Adipose tissue (tissue), 3 donors: ENCODE data around the gene CRTC3. TPM values are rescaled to one million over a fixed set of nuclear protein-coding genes. Genes with fewer than 3 reads are reported as not detected.

Source experiments
- H3K27ac ChIP-seq: one replicate; pipeline ENCODE4 v1.5.1; 2013; ENCODE audit warnings: low read depth, low read length
- WGBS, 3 donors: extraction: QIAGEN DNeasy Blood & Tissue Kit; methylation state at CpG; one replicate each; pipeline ENCODE4 v1.1.7; 2013; 5-methylcytosine and 5-hydroxymethylcytosine counted together
- polyA plus RNA-seq, 3 donors: library from polyadenylated mRNA; stranded (reverse); fragments of 200-250 nt; gene quantifications; one replicate each; pipeline ENCODE4 v1.2.3, GENCODE V29; 2013
- donor health status: healthy with polysubstance abuse.
- donor health status: Bipolar disorder and iron deficiency.
- donor health status: healthy.

The CRTC3 gene
- polyA plus RNA-seq, 3 donors, result 6.4 to 24.0 (median 15.4) TPM

GRCh38 chr15:90581771-90582352, 52.1 kb downstream of the CRTC3 start:
- WGBS, 3 donors, result 78 to 82% (median 79%) methylated on average over 6 of the region's 6 CpGs
- no peak overlapping the region for H3K27ac ChIP-seq

GRCh38 chr15:90582553-90582952, 52.8 kb downstream of the CRTC3 start:
- WGBS, 3 donors, result 57 to 81% (median 67%) methylated on average over 2 of the region's 2 CpGs
- no peak overlapping the region for H3K27ac ChIP-seq

GRCh38 chr15:90583471-90584252, 53.9 kb downstream of the CRTC3 start:
- 60 to 67% (median 66%) methylated on average over 5 of the region's 5 CpGs for WGBS, 3 donors
- no peak overlapping the region for H3K27ac ChIP-seq

GRCh38 chr15:90584841-90585240, 55.1 kb downstream of the CRTC3 start:
- no peak overlapping the region for H3K27ac ChIP-seq
- 73 to 85% (median 76%) methylated on average over 6 of the region's 6 CpGs for WGBS, 3 donors

- 67 to 82% (median 77%) methylated on average over 4 of the region's 4 CpGs for WGBS, 3 donors
- no peak overlapping the region for H3K27ac ChIP-seq
These were observed 56.1 kb downstream of the CRTC3 start for GRCh38 chr15:90585863-90586262.

GRCh38 chr15:90586948-90587347, 57.2 kb downstream of the CRTC3 start:
- H3K27ac ChIP-seq, result no peak overlapping the region
- WGBS, 3 donors, result 86 to 89% (median 86%) methylated on average over 5 of the region's 5 CpGs

- H3K27ac ChIP-seq, result no peak overlapping the region
- 65 to 83% (median 79%) methylated on average over 5 of the region's 5 CpGs for WGBS, 3 donors
These were observed 58.7 kb downstream of the CRTC3 start for GRCh38 chr15:90588427-90588826.

- WGBS, 3 donors, result 86 to 88% (median 86%) methylated on average over 1 of the region's 1 CpG
- no peak overlapping the region for H3K27ac ChIP-seq
These were observed 61.8 kb downstream of the CRTC3 start for GRCh38 chr15:90591524-90591923.

- 66 to 75% (median 67%) methylated on average over 5 of the region's 5 CpGs for WGBS, 3 donors
These were observed 62.6 kb downstream of the CRTC3 start for GRCh38 chr15:90592131-90592881.

GRCh38 chr15:90593499-90594158, 63.9 kb downstream of the CRTC3 start:
- H3K27ac ChIP-seq, result no peak overlapping the region
- 83 to 91% (median 85%) methylated on average over 10 of the region's 10 CpGs for WGBS, 3 donors

More at GRCh38 chr15:90592131-90592881, 62.6 kb downstream of the CRTC3 start:
- H3K27ac ChIP-seq, result no peak overlapping the region

- H3K27ac ChIP-seq, result no peak overlapping the region
- 24 to 53% (median 27%) methylated on average over 10 of the region's 10 CpGs for WGBS, 3 donors
These were observed 64.6 kb downstream of the CRTC3 start for GRCh38 chr15:90594301-90594738.

- 67 to 81% (median 74%) methylated on average over 7 of the region's 7 CpGs for WGBS, 3 donors
- no peak overlapping the region for H3K27ac ChIP-seq
These were observed 66.0 kb downstream of the CRTC3 start for GRCh38 chr15:90595763-90596155.

GRCh38 chr15:90596943-90597342, 67.2 kb downstream of the CRTC3 start:
- no peak overlapping the region for H3K27ac ChIP-seq
- WGBS, 3 donors, result 79 to 94% (median 89%) methylated on average over 6 of the region's 6 CpGs

GRCh38 chr15:90597577-90597976, 67.9 kb downstream of the CRTC3 start:
- 57 to 70% (median 58%) methylated on average over 2 of the region's 2 CpGs for WGBS, 3 donors

GRCh38 chr15:90598031-90598577, 68.4 kb downstream of the CRTC3 start:
- WGBS, 3 donors, result 52 to 77% (median 66%) methylated on average over 7 of the region's 7 CpGs
- H3K27ac ChIP-seq, result peak overlapping the region; percentile 1

More at GRCh38 chr15:90597577-90597976, 67.9 kb downstream of the CRTC3 start:
- no peak overlapping the region for H3K27ac ChIP-seq

- peak overlapping the region; percentile 1 for H3K27ac ChIP-seq
- 91 to 95% (median 95%) methylated on average over 10 of the region's 10 CpGs for WGBS, 3 donors
These were observed 69.0 kb downstream of the CRTC3 start for GRCh38 chr15:90598679-90599078.

- H3K27ac ChIP-seq, result no peak overlapping the region
- 82 to 85% (median 82%) methylated on average over 4 of the region's 4 CpGs for WGBS, 3 donors
These were observed 69.4 kb downstream of the CRTC3 start for GRCh38 chr15:90599116-90599515.

- no peak overlapping the region for H3K27ac ChIP-seq
- 60 to 74% (median 72%) methylated on average over 6 of the region's 6 CpGs for WGBS, 3 donors
These were observed 69.9 kb downstream of the CRTC3 start for GRCh38 chr15:90599644-90600043.
